ENCODE data around the gene BAAT. TPM values are rescaled to one million over a fixed set of nuclear protein-coding genes. Genes with fewer than 3 reads are reported as not detected.

The BAAT gene
- polyA plus RNA-seq, 1 donor: 0.60 TPM

DNA sequence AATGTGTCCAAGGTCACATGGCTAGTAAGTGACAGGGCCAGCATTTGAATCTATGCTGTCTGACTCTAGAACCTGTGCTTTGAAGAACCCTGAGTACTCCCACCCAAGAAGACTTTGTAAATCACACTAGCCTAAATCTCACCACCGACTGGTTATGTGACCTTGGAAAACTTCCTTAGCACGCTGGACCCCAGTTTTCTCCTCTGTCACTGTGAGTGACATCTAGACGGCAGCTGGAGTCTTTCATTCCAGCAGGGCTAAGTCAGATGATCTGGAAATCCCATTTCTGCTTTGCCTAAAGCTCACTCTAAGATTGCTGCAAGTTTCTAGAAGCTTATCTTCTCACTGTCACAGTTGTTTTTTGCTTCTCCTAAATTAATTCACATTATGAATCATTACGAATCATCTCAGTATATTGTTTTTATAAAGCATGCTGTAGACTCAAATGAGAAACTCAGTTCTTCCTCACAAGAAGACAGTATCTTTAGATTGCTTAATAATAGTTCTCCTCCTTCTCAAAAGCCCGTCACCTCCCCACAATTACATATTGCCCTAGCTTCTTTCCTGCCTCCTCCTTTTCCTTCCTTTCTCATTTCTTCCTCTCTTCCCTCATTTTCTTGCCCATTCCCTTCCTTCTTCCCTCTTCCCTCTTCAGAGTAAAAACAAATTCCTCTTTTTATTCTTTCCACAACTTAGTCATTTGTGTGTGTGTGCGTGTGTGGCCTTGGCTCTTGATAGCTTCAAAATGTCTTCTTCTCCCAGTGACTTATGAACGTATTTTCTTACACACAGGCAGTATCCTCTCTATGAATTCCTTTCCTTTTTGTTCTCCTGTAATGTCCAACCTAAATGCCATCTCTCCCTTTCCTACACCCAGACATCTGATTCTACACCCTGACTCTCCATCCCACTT, 34.0 kb upstream of the BAAT start:
- WGBS (ENCODE audit: insufficient coverage, low lambda C conversion rate): 100% methylated on average over 3 of the region's 7 CpGs
- no peaks in the 10 kb centered on the region for H3K36me3 ChIP-seq (ENCODE audit: control insufficient read depth, insufficient read depth, low read length)
- H3K4me3 ChIP-seq (ENCODE audit: low read length): no peak overlapping the region
- no peak overlapping the region for H3K27ac ChIP-seq (ENCODE audit: low read length)
- peaks cover 5% of the 10 kb centered on the region for H3K4me1 ChIP-seq (ENCODE audit: control insufficient read depth, insufficient read depth, low read length)
- no peaks in the 10 kb centered on the region for H3K27me3 ChIP-seq (ENCODE audit: control insufficient read depth, insufficient read depth, low read length)
- no peak for DNase-seq
- peaks cover 11% of the 10 kb centered on the region for H3K9me3 ChIP-seq (ENCODE audit: control insufficient read depth, low read depth, low read length)

DNA sequence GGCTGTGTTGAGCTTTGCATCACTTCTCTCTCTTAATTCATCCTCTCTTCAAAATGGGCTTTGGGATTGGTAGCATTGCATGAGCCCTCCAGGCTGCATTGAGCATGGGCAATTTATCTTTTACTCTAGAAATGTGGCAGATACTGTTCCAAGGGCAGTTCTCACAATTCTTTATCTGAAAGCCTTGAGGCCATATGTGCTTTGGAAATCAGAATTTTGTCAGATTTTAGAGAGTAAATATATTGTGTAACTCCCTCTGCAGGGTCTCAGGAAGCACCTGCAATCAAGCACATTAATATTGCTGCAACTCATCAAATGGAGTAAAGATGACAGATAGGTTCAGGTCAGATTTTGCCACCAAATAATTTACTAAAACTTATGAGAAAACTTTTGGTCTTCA, 33.2 kb upstream of the BAAT start:
- peaks cover 2% of the 10 kb centered on the region for H3K4me1 ChIP-seq (ENCODE audit: control insufficient read depth, insufficient read depth, low read length)
- H3K27me3 ChIP-seq (ENCODE audit: control insufficient read depth, insufficient read depth, low read length): no peaks in the 10 kb centered on the region
- no peaks in the 10 kb centered on the region for H3K36me3 ChIP-seq (ENCODE audit: control insufficient read depth, insufficient read depth, low read length)
- H3K27ac ChIP-seq (ENCODE audit: low read length): no peak overlapping the region
- H3K4me3 ChIP-seq (ENCODE audit: low read length): no peak overlapping the region
- peaks cover 19% of the 10 kb centered on the region for H3K9me3 ChIP-seq (ENCODE audit: control insufficient read depth, low read depth, low read length)
- DNase-seq: no peak

DNA sequence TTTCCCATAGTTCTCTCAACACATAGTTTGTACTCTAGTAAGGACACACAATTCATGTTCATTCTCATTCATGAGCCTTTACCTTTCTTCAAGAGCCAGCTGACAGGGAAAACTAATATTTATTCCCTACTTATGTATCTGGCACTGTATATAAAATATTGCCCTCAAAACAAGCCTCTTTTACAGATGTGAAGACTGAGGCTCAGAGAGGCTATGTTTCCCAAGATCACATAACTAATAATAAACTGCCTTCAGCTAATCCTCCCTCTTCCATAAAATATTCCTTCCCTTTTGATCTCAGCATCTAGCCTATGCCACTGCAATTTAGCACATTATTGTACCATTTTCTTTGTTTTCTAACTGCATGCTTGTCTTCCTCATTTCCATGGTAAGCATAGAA, 32.6 kb upstream of the BAAT start:
- Histone ChIP-seq H3K4me1 (ENCODE audit: control insufficient read depth, insufficient read depth, low read length) (peaks cover 2% of the 10 kb centered on the region), H3K27me3 (ENCODE audit: control insufficient read depth, insufficient read depth, low read length) (no peaks in the 10 kb centered on the region), H3K36me3 (ENCODE audit: control insufficient read depth, insufficient read depth, low read length) (no peaks in the 10 kb centered on the region), H3K9me3 (ENCODE audit: control insufficient read depth, low read depth, low read length) (peaks cover 24% of the 10 kb centered on the region), H3K27ac (ENCODE audit: low read length) (no peak overlapping the region), H3K4me3 (ENCODE audit: low read length) (no peak overlapping the region)
- DNase-seq: no peak

DNA sequence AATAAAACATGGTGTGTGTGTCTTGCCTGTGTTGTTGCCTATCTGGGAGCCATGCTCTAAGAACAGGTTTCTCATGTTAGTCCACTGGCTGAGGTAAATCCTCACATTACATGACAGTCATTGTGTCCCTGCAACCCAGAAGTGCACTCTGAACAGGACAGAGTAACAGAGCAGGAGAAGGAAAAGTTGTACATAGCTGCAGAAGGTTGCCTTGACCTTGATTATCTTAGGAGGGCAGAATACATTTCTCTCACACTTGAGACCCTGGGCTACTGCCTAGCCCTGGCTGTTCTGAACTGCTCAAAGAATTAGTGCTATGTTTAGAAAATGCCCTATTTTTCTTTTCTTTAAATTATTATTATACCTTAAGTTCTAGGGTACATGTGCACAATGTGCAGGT, 30.8 kb upstream of the BAAT start:
- DNase-seq: no peak
- H3K27ac ChIP-seq (ENCODE audit: low read length): no peak overlapping the region
- no peaks in the 10 kb centered on the region for H3K27me3 ChIP-seq (ENCODE audit: control insufficient read depth, insufficient read depth, low read length)
- H3K4me1 ChIP-seq (ENCODE audit: control insufficient read depth, insufficient read depth, low read length): no peaks in the 10 kb centered on the region
- H3K36me3 ChIP-seq (ENCODE audit: control insufficient read depth, insufficient read depth, low read length): no peaks in the 10 kb centered on the region
- H3K4me3 ChIP-seq (ENCODE audit: low read length): no peak overlapping the region
- peaks cover 41% of the 10 kb centered on the region for H3K9me3 ChIP-seq (ENCODE audit: control insufficient read depth, low read depth, low read length)

DNA sequence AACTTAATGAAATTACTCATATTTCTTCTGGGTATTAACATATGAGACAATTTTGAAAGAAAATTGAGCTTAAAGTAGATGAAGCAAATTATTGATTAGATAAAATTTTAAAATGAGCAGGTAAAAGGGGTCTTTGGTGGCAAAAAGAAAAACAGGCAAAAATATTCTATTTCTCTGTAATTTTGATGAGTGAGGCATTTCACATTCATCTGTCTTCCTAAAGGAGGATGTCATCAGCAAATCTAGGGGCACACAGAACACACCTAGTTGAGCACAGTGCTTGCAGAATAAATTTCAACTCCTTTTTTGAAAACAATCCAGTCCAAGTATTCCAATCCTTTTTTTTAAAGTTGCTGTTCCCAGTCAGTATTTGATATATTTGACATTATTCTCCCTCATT, 30.0 kb upstream of the BAAT start:
- no peak for DNase-seq
- H3K4me3 ChIP-seq (ENCODE audit: low read length): no peak overlapping the region
- peaks cover 46% of the 10 kb centered on the region for H3K9me3 ChIP-seq (ENCODE audit: control insufficient read depth, low read depth, low read length)
- H3K4me1 ChIP-seq (ENCODE audit: control insufficient read depth, insufficient read depth, low read length): no peaks in the 10 kb centered on the region
- H3K27me3 ChIP-seq (ENCODE audit: control insufficient read depth, insufficient read depth, low read length): no peaks in the 10 kb centered on the region
- H3K36me3 ChIP-seq (ENCODE audit: control insufficient read depth, insufficient read depth, low read length): no peaks in the 10 kb centered on the region
- H3K27ac ChIP-seq (ENCODE audit: low read length): no peak overlapping the region

DNA sequence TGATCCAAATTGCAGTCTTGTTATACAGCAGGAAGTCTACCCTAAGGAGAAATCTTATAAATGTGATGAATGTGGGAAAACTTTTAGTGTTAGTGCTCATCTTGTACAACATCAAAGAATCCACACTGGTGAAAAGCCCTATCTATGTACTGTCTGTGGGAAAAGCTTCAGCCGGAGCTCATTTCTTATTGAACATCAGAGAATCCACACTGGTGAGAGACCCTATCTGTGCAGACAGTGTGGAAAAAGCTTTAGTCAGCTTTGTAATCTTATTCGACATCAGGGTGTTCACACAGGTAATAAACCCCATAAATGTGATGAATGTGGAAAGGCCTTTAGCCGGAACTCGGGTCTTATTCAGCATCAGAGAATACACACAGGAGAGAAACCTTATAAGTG, 24.3 kb upstream of the BAAT start:
- peaks cover 92% of the 10 kb centered on the region for H3K9me3 ChIP-seq (ENCODE audit: control insufficient read depth, low read depth, low read length)
- WGBS (ENCODE audit: insufficient coverage, low lambda C conversion rate): no CpG with 5 or more reads among the region's 4 CpGs
- H3K27ac ChIP-seq (ENCODE audit: low read length): no peak overlapping the region
- no peak for DNase-seq
- no peaks in the 10 kb centered on the region for H3K27me3 ChIP-seq (ENCODE audit: control insufficient read depth, insufficient read depth, low read length)
- peaks cover 49% of the 10 kb centered on the region for H3K36me3 ChIP-seq (ENCODE audit: control insufficient read depth, insufficient read depth, low read length)
- no peak overlapping the region for H3K4me3 ChIP-seq (ENCODE audit: low read length)
- no peaks in the 10 kb centered on the region for H3K4me1 ChIP-seq (ENCODE audit: control insufficient read depth, insufficient read depth, low read length)

DNA sequence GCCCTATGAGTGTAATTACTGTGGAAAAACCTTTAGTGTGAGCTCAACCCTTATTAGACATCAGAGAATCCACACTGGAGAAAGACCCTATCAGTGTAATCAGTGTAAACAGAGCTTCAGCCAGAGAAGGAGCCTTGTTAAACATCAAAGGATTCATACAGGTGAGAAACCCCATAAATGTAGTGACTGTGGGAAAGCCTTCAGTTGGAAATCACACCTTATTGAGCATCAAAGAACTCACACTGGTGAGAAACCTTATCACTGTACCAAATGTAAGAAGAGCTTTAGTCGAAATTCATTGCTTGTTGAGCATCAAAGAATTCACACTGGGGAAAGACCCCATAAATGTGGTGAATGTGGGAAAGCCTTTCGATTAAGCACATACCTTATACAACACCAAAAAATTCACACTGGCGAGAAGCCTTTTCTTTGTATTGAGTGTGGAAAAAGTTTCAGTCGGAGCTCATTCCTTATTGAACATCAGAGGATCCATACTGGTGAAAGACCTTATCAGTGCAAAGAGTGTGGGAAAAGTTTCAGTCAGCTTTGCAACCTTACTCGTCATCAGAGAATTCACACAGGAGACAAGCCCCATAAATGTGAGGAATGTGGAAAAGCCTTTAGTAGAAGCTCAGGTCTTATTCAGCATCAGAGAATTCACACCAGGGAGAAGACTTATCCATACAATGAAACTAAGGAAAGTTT, 23.7 kb upstream of the BAAT start:
- H3K9me3 ChIP-seq (ENCODE audit: control insufficient read depth, low read depth, low read length): peaks cover 93% of the 10 kb centered on the region
- peaks cover 54% of the 10 kb centered on the region for H3K36me3 ChIP-seq (ENCODE audit: control insufficient read depth, insufficient read depth, low read length)

DNA sequence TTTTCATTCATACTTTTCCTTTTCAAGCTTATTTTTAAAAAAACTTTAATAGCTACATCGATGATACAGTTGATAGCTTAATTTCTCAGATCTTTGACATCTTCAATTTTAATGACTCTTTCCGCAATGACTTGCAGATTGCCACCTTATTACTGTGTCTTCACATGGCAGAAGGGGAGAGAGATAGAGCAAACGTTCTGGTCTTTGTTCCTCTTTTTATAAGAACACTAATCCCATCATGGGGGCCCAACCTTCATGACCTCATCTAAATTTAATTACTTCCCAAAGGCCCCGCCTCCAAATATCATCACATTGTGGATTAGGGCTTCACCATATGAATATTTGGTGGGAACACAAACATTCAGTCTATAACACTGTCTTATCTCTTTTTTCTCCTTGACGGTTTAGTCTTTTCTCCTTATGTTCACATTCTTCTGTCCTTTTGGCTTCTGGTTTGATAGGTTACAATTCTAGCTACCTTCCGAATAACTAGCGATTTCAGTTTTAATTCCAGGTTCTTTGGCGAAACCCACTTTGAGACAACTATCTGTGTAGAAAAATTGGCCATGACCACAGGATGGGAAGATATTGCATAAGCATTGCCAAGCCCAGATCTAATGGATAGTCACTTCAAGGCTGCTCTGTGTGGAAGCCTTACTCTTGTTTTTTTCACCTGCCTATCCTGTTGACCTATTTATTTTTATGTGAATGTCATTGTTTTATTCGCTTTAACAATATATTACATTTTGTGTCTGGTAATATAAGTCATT, 18.9 kb upstream of the BAAT start:
- Histone ChIP-seq H3K4me3 (ENCODE audit: low read length) (no peak overlapping the region), H3K27me3 (ENCODE audit: control insufficient read depth, insufficient read depth, low read length) (no peaks in the 10 kb centered on the region), H3K36me3 (ENCODE audit: control insufficient read depth, insufficient read depth, low read length) (peaks cover 81% of the 10 kb centered on the region), H3K9me3 (ENCODE audit: control insufficient read depth, low read depth, low read length) (peaks cover 59% of the 10 kb centered on the region), H3K4me1 (ENCODE audit: control insufficient read depth, insufficient read depth, low read length) (no peaks in the 10 kb centered on the region), H3K27ac (ENCODE audit: low read length) (no peak overlapping the region)
- WGBS (ENCODE audit: insufficient coverage, low lambda C conversion rate): 99% methylated on average over 7 of the region's 9 CpGs
- DNase-seq: no peak

More for the DNA sequence above, 23.7 kb upstream of the BAAT start:
- no CpG with 5 or more reads among the region's 5 CpGs for WGBS (ENCODE audit: insufficient coverage, low lambda C conversion rate)
- Histone ChIP-seq H3K4me3 (ENCODE audit: low read length) (no peak overlapping the region), H3K4me1 (ENCODE audit: control insufficient read depth, insufficient read depth, low read length) (no peaks in the 10 kb centered on the region), H3K27me3 (ENCODE audit: control insufficient read depth, insufficient read depth, low read length) (no peaks in the 10 kb centered on the region), H3K27ac (ENCODE audit: low read length) (no peak overlapping the region)
- no peak for DNase-seq

DNA sequence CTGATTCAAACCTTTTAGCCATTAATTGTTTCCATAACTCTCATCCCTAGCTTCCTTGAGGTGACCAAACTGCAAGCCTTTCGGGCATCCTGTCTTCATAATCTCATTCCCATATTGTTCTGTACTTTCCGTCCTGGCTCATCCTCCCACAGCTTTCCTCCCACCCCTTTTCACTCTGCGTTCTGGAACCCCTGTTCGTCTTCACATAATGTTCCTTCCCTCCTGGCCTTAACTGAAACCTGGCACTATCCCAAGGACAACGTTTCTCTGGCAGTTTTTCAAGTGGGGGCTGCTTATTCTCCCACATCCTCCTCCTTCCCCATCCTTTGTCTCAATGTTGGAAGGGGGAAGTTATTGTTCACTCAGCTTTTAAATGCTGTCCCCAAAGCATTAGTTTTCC, 15.3 kb upstream of the BAAT start:
- peaks cover 4% of the 10 kb centered on the region for H3K4me1 ChIP-seq (ENCODE audit: control insufficient read depth, insufficient read depth, low read length)
- 60% methylated on average over 4 of the region's 5 CpGs for WGBS (ENCODE audit: insufficient coverage, low lambda C conversion rate)
- H3K27ac ChIP-seq (ENCODE audit: low read length): peak overlapping the region; percentile 78
- H3K27me3 ChIP-seq (ENCODE audit: control insufficient read depth, insufficient read depth, low read length): no peaks in the 10 kb centered on the region
- peak in 1 of 2 donors; percentile 29 for DNase-seq
- H3K36me3 ChIP-seq (ENCODE audit: control insufficient read depth, insufficient read depth, low read length): peaks cover 49% of the 10 kb centered on the region
- peaks cover 24% of the 10 kb centered on the region for H3K9me3 ChIP-seq (ENCODE audit: control insufficient read depth, low read depth, low read length)
- H3K4me3 ChIP-seq (ENCODE audit: low read length): peak overlapping the region; percentile 73

DNA sequence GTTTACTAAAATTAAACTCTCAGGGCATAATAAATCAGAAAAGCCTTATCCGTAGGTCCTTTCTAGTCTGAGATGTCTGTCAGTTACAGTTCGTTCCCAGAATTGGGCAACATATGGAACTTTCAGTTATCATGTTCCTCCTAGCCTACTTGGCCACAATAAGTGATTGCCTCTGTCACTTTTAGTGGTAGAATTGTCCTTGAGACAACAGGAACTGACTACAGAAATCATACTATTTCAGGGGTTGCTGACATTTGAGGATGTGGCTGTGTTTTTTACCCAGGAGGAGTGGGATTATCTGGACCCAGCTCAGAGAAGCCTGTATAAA, 14.8 kb upstream of the BAAT start:
- Histone ChIP-seq H3K27ac (ENCODE audit: low read length) (peak overlapping the region; percentile 78), H3K27me3 (ENCODE audit: control insufficient read depth, insufficient read depth, low read length) (no peaks in the 10 kb centered on the region), H3K9me3 (ENCODE audit: control insufficient read depth, low read depth, low read length) (peaks cover 21% of the 10 kb centered on the region), H3K4me3 (ENCODE audit: low read length) (peak overlapping the region; percentile 73), H3K36me3 (ENCODE audit: control insufficient read depth, insufficient read depth, low read length) (peaks cover 45% of the 10 kb centered on the region), H3K4me1 (ENCODE audit: control insufficient read depth, insufficient read depth, low read length) (peaks cover 4% of the 10 kb centered on the region)
- DNase-seq: no peak
- WGBS (ENCODE audit: insufficient coverage, low lambda C conversion rate): no CpG with 5 or more reads among the region's 2 CpGs

Data from large intestine (tissue), 3 donors.